SK-N-MC (cell line): ENCODE data around the gene RPL28.

Experiments
- DNase-seq: peaks from one replicate; pipeline ENCODE4 v3.0.0-alpha.2; 2011; ENCODE audit warnings: low read depth, low spot score
- H3K27ac ChIP-seq: fragments of 200-600 bp; sonication (generic); 2 replicates; pipeline ENCODE4 v1.5.1; 2016; ENCODE audit warnings: mixed run types
- H3K36me3 ChIP-seq: fragments of 200-600 bp; sonication (generic); 2 replicates; pipeline ENCODE4 v1.6.1; 2017; ENCODE audit warnings: antibody characterized with exemption, low read length, mixed read lengths; ENCODE audit not compliant: insufficient read depth
- H3K4me3 ChIP-seq: fragments of 200-600 bp; sonication (generic); 2 replicates; pipeline ENCODE4 v1.5.1; 2016
- H3K9ac ChIP-seq: fragments of 200-600 bp; sonication (generic); 2 replicates; pipeline ENCODE4 v1.8.0; 2017; ENCODE audit warnings: mixed run types, mixed read lengths; ENCODE audit not compliant: insufficient read length
- H3K9me3 ChIP-seq: fragments of 200-600 bp; sonication (generic); 2 replicates; pipeline ENCODE4 v1.6.1; 2017; ENCODE audit warnings: low read depth, mild to moderate bottlenecking, antibody characterized with exemption, low read length, moderate library complexity, mixed read lengths
- EZH2 ChIP-seq: fragments of 200-600 bp; sonication (generic); IDR thresholded peaks from one replicate; pipeline ENCODE4 v1.6.1; 2017; ENCODE audit warnings: antibody characterized with exemption
- FOXP2 ChIP-seq: optimal IDR thresholded peaks from 2 replicates; pipeline ENCODE3; 2011; ENCODE audit warnings: mild to moderate bottlenecking, moderate library complexity; ENCODE audit not compliant: insufficient read depth; ENCODE audit errors: extremely low read length, control extremely low read depth
- POLR2AphosphoS5 ChIP-seq: IDR thresholded peaks from 2 replicates; pipeline ENCODE4 v1.6.1; 2012; ENCODE audit warnings: mild to moderate bottlenecking, low read depth, low read length, borderline replicate concordance

The RPL28 gene

GRCh38 chr19:55379174-55379573 lies 6.6 kb upstream of the RPL28 start:
- Histone ChIP-seq H3K4me3 (no peak overlapping the region), H3K36me3 (no peaks in the 10 kb centered on the region), H3K9me3 (no peaks in the 10 kb centered on the region), H3K27ac (no peak overlapping the region), H3K9ac (no peak overlapping the region)
- no peak for DNase-seq
- TF ChIP-seq FOXP2, result no peak
- TF ChIP-seq EZH2, result no peak
- TF ChIP-seq POLR2AphosphoS5, result no peak

DNA sequence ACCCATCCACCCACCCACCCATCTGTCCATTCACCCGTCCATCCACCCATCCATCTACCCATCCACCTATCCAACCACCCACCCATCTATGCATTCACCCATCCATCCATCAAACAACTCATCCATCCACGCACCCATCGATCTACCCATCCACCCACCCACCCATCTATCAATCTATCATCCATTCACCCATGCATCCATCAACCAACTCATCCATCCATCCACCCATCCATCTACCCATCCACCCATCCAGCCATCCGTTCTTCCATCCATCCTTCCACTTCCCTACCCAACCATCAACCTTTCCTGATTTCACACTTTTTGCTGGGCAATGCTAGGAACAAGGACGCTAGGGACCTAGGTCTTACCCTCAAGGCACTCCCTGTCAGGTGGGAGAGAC lies 3.7 kb upstream of the RPL28 start:
- Histone ChIP-seq H3K9me3 (no peaks in the 10 kb centered on the region), H3K36me3 (peaks cover 7% of the 10 kb centered on the region), H3K27ac (no peak overlapping the region), H3K9ac (no peak overlapping the region), H3K4me3 (no peak overlapping the region)
- DNase-seq, result no peak
- TF ChIP-seq POLR2AphosphoS5 (no peak), FOXP2 (no peak), EZH2 (no peak)

- no peak for TF ChIP-seq FOXP2
- TF ChIP-seq POLR2AphosphoS5, result no peak
- TF ChIP-seq EZH2, result no peak
- H3K9me3 ChIP-seq, result no peaks in the 10 kb centered on the region
- H3K9ac ChIP-seq, result no peak overlapping the region
- no peak overlapping the region for H3K27ac ChIP-seq
- H3K4me3 ChIP-seq, result no peak overlapping the region
- DNase-seq, result no peak
- H3K36me3 ChIP-seq, result peaks cover 13% of the 10 kb centered on the region
Observed at GRCh38 chr19:55382522-55383054, 3.1 kb upstream of the RPL28 start.

- Histone ChIP-seq H3K4me3 (no peak overlapping the region), H3K27ac (no peak overlapping the region), H3K36me3 (peaks cover 22% of the 10 kb centered on the region), H3K9me3 (no peaks in the 10 kb centered on the region), H3K9ac (no peak overlapping the region)
- TF ChIP-seq EZH2 (no peak), POLR2AphosphoS5 (no peak), FOXP2 (no peak)
- DNase-seq, result no peak
Observed at GRCh38 chr19:55383279-55384130, 2.2 kb upstream of the RPL28 start.

- TF ChIP-seq POLR2AphosphoS5 (no peak), FOXP2 (no peak), EZH2 (no peak)
- DNase-seq, result no peak
Observed at GRCh38 chr19:55384131-55384919, 1.4 kb upstream of the RPL28 start, which contains the start of gene TMEM238. Gene TMEM238, minus strand, starts transcription at chr19:55384292. Its CDS starts 33 bp downstream, at chr19:55384259.

DNA sequence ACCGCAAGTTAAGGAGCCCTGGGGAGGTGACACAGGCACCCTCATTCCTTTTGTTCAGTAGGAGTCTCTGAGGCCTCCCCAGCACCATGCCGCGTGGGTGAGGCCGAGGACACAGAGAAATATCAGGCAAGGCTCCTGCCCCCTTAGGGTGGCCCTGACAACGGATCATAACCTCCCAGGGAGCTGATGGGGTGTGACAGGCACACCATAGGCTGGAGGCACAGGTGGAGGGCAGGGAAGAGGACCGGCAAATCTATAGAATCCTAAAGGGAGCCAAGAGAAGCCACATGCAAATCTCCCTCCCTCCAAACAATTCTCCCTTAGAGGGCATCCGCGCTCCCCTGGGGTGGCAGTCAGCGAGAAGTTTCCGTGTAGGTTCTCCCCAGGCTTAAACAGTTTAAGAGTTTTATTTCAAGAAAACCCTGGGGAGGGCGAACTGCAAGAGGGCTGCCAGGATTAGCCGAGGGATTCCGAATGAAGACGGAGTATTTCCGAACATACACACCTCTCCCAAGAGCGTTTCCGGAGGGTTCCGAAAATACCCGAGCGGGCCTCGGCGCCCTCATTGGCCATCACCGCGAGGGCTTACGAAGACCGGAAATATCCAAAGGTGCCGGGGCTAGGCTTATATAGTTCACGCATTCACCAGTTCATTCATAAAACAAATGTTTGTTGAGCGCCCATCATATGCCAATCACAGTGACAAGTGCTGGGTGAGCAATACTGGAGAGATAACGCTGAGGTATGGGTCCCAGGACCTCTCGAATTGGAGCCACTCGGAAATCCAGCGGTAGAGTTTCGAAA lies 610 bp upstream of the RPL28 start:
- Histone ChIP-seq H3K27ac (peak overlapping the region; percentile 94), H3K9me3 (no peaks in the 10 kb centered on the region), H3K9ac (peak overlapping the region; percentile 91), H3K4me3 (peak overlapping the region; percentile 91), H3K36me3 (peaks cover 38% of the 10 kb centered on the region)
- DNase-seq, result peak; percentile 89
- no peak for TF ChIP-seq FOXP2
- TF ChIP-seq POLR2AphosphoS5, result no peak
- no peak for TF ChIP-seq EZH2

More at GRCh38 chr19:55384131-55384919, 1.4 kb upstream of the RPL28 start, which contains the start of gene TMEM238:
- Histone ChIP-seq H3K36me3 (peaks cover 30% of the 10 kb centered on the region), H3K9me3 (no peaks in the 10 kb centered on the region), H3K9ac (peak within 1 kb of the TSS; percentile 91), H3K27ac (peak within 1 kb of the TSS; percentile 94), H3K4me3 (peak within 1 kb of the TSS; percentile 91)

- Histone ChIP-seq H3K27ac (no peak overlapping the region), H3K36me3 (peaks cover 42% of the 10 kb centered on the region), H3K9ac (peak overlapping the region; percentile 97), H3K9me3 (no peaks in the 10 kb centered on the region), H3K4me3 (peak overlapping the region; percentile 91)
- no peak for DNase-seq
- TF ChIP-seq EZH2, result no peak
- TF ChIP-seq FOXP2, result no peak
- TF ChIP-seq POLR2AphosphoS5, result no peak
Observed at GRCh38 chr19:55386493-55386971, 800 bp downstream of the RPL28 start.
